DMS 273 (cell line): ENCODE measurements around the gene PCCA.

Source experiments
- DNase-seq: peaks from one replicate; lab custom pipeline; 2025; ENCODE audit not compliant: unreplicated experiment; lab: John Stamatoyannopoulos, UW

The PCCA gene

DNA sequence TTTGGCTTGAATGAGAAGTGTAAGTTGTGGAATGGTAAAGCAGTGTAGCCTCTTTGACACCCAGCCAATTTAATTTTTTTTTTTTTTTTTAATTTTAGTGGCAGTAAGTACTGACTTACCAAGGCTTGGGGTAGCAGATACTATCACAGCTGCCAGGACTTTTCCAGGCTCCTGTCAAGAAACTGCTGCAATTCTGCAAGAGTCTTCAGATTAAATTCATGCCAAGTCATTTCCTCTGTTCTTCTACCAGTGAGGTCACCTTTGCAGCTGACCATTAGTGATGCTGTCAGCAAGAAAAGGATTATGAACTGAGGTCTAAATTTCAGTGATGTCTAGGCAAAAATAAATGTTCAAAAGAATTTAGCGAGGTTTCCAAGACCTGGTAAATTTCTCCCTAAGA lies 408.5 kb downstream of the PCCA start:
- no peak for DNase-seq

DNA sequence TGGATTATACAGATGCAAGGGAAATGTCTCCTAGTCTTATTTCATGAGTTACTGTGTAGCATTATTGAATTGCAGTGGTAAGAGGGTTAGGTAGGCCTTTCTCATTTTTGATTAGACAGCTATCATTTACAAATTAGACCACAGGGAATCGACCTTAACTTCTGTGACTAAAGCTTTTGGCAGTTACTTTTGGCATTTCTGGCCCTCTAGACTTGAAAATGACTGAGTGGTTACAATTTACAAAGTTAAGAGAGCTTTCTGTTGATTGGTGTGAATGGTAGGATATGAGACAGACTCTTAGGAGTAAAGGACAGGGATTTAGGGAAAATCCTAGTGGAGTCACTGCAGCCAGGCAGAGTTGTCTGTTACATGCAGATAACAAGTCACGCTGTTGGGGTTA lies 413.6 kb downstream of the PCCA start:
- DNase-seq, result no peak

DNA sequence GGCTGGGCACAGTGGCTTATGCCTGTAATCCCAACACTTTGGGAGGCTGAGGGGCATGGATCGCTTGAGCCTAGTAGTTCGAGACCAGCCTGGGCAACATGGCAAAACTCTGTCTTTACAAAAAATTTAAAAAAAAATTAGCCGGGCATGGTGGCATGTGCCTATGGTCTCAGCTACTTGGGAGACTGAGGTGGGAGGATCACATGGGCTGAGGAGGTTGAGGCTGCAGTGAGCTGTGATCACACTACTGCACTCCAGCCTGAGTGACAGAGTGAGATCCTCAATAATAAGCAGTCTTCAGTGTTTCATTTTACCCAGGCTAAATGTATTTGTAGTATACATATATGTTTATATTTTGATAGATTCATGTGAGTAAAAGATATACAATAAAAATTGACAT lies 414.7 kb downstream of the PCCA start:
- DNase-seq, result no peak

DNA sequence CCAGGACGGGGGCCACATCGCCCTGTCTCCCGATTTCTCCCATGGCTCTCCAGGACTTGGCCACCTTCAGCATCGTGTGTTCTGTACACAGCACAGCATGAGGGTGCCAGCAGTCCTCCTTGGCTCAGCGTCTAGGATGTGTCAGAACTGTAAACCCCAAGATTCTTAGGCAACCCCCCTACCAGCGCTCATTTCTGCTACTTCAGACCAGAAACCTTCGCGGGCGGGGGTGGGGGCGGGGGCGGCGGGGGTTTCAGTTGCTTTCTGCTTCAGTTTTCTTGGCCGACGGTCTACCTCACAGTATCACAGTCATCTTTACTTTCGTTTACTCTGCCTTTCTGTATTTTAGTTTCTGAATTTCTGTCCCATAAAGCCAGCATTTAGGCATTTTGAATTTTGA lies 417.3 kb downstream of the PCCA start:
- DNase-seq, result no peak

DNA sequence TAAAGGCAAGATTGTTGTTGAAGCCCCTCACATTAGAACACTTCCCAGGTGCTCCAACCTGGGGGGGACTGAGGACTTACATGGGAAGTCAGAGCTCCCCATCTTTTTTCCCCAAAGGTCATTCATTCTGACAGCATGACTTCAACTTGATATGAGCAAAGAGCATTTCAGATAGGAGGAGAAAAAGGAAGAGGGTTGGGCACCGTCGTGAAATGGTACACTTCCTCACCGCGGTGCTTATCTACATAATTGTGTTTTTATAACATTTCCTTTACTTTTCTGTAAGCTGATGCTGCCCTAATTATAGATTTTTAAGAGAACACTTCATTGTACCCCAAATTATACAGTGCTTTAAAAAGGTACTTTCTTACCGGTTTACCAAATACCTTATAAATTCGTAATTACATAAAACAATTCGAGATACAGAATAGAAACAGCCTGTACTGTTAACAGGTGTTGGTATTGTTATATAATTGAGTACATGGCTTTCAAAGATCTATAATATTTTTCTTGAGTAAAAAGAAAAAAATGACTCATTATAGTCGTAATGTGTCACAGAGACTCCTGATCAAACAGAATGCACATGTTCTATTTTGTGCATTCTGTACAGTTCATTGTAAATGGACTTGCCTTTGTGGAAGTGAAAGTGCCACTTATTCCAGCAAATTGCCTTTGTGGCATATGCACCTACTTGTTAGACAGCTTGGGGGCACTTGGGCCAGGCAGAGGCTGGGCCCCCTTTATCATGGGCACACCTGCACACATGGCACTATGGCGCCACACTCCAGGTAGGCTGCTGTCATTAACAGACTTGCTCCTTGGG lies 417.9 kb downstream of the PCCA start:
- no peak for DNase-seq

DNA sequence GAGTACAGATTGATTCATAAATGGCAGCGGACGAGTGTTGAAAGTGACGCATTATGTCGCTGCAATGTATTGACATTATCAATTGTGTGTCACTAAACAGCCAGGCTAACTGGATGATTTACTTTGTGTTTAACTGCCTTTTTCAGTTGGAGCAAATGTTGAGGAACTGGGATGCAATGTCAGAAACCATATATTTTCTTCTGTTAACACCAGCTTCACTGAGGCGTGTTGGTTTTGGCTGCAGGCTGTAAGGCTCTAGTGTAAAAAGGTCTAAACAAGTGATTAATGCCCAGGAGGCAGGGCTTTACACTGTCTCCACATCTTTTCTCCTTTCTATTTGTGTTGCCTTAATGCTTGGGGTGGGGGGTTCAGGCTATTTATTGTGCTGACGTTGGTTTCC lies 419.6 kb downstream of the PCCA start:
- no peak for DNase-seq

DNA sequence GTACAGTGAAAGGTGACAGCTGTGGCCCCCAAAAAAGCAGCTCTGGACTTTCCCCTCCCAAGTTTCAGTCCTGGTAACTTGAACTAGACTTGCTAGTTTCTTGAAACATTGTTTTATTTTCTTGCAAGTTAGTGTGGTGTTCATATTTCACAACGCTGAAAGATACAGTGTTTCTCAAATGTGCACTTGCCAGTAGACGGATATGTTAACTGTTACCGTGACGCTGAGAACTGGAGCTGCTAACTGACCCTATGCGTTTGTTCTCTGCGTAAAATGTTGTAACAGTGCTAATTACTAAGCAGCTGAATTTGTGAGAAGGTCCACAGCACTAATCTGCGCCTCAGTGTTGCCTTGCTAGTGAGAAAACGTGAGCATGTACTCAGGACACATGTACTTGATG lies 420.1 kb downstream of the PCCA start:
- no peak for DNase-seq

DNA sequence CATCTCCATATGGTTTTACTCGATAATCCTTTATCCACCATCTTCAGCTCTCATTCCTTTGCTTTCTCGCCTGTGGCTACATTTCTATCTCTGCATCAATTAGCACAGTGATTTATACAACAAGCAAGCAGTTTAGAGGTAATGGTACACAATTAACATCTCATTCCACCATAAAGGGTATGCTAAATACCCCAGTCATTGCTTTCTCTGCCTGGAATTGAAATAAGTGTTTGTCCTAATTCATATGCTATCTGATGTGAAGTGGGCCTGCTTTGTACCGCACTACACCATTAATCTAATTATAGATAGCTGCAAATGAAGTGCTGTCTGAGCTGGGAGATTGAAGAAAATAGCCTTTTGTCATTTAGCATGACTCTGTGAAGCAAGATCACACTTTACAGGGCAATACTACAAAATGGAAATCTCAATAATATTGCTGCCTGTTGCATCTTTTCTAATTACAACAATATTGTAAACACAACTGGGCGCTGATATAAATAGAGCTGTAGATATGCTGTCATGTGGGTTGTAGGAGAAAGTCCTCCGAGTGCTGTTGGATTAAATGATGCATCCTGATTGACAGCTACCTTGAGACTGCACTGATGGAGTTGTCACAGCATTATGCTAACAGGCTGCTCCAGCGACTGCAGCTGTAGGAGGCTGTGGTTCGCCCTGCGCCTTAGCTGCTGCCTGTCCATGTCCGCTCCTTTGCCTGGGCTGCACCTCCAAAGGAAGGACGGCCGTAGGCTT lies 421.5 kb downstream of the PCCA start:
- no peak for DNase-seq

DNA sequence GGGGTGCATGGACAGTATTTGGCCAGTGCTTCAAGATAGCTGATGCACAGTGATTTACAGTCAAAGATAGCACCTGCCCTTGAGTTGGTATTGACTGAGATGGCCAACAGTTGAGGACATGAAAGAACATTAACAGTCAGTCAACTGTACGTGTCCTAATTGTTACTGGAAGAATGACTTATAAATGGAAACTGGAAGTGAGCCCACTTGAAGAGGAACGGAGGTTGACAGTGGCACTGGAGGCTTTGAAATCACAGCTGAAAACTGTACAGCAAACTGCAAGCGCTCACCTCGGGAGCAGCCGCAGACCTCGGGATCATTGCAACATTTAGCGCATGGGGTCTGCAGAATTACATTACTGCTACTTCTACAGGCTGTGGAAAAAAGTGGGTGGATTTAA lies 422.6 kb downstream of the PCCA start:
- no peak for DNase-seq

DNA sequence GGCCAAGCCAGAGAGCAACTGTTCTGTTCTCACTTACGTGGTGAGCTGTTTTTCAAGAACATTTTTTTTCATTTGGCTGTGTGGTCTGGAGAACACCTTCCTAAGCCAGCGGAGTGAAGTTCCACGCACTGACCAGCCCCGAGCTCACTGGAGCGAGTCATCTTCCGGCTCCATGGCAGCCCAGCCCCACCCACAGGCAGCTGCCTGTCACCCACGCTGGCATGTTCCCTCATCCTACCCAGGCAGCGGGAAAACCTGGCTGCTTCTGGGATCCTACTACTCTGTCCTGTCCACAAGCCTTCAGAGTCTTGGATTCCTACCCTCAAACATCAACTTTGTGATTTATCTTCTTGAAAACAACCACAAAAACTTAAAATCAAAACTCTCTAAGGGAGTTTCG lies 423.5 kb downstream of the PCCA start:
- DNase-seq, result no peak

DNA sequence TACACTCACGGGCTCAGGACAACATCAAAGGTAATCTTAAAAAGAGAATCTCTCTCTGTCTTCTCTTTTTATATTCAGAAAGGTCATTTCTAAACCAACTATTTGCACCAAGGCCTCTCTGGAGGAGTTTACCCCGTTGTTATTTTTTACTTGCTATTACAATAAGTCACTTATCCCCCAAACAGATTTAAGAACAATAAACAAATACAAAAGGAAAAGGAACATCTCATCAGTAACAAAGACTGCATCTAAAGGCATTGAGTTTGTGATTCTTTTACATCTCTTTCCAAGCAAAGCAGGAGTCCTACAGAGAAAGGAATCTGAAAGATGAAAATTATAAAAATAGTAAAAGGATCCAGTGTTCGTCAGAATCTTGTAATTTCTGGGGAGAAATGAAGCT lies 424.3 kb downstream of the PCCA start:
- no peak for DNase-seq

DNA sequence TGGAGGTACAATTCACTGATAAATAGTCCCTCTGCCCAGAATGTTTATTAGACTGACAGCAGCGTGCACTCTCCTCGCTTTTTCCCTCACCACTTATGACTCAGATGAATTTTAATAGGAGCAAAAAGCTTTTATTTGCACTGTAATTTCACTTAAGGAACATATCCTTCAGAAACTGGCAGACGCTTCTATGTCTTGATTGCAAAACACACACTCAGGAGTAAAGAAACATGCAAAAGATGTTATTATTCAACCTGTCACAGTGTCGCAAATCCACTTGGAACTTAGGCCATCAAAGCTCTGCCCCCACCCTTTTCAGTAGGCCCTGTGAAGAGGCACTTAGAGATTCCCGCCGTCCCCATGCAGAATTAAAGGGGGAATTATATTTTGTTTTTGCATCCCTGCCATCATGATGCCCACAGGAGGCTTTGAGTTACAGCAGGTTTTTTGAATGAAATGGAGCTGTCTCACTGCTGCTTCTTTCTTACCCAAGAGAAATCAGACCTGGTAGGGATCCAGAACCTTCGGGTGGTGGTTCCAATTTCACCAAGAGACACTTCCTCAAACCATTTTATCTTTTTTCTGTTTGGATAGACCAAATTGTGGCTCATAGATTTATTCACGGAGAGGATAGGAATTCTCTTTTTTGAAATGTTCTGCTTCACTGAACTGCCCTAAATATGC lies 425.2 kb downstream of the PCCA start:
- no peak for DNase-seq

DNA sequence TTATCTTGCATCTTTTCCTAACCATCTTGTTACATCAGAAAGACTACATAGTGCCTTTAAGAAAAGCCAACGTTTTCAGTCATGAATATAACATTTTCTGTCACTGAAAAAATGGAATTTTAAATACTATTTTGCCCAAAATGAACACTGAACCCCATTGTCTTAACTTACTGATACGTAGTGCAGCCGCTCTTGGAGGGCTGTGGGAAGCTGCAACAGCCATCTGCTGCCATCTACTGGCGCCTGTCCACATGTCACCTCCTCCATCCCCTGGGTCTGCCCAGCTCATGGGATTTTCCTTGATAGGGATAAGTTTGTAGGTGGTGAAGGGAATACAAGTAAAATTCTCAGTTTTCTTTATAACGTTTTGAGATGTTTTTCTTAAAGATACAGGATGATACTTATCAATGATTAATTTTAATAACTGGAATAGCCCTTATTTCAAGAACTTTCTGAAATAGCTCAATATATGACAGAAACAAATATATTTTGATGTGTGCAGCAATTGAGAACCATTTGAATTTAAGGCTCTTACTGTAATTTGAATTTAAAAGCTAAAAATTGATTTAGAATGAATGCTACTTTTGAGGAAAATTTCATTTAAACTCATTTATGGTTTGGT lies 426.0 kb downstream of the PCCA start:
- peak; percentile 81 for DNase-seq

DNA sequence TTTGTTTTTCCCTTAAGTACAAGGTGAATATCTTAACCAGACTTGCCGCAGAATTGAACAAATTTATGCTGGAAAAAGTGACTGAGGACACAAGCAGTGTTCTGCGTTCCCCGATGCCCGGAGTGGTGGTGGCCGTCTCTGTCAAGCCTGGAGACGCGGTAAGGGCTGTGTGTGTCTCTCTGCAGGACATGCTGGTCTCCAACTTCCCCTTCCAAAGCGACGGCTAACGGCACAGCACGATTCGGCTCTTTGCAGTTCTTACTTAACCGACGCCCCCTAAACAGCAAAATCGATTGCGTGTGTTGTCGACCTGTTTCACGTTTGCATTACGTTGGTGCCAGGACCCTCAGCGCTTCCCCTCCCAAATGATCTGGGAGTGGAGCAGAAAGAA lies 426.5 kb downstream of the PCCA start:
- no peak for DNase-seq

DNA sequence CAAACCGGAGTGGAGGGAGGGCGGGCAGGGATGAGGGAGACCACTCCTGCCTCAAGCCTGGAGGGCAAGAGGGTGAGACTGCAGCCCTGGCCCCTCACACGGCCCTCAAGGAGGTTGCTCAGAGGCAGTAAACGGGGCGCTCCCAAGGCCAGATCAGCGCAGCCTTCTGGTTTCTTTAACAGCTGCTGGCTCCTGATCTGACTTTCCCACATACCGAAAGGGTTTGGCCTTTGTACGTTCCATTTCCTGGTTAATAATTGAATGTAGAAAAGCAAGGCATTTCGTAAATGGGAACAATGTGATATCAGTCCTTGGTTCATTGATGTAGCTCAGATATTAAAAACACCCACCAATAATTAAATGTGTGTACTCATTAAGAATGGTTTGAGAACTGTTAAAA lies 428.2 kb downstream of the PCCA start:
- no peak for DNase-seq

DNA sequence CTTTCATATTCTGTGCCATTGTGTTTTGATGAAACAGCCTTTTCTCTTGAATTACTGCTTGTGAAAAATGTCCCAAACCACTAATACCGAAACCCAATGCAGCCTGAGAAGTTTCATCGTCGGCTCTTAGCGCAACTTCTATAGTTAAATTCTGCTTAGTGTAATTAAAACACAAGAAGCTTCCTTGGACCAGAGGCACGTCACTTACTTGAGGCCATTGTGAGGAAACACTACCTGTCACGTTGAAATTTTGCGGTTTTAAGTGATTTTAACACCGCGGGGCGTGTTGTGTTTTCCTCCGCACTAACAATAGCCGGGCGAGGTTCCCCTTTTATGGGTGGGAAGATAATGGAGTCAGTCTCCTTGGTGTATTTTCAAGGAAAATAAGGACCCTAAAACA lies 428.8 kb downstream of the PCCA start:
- no peak for DNase-seq

DNA sequence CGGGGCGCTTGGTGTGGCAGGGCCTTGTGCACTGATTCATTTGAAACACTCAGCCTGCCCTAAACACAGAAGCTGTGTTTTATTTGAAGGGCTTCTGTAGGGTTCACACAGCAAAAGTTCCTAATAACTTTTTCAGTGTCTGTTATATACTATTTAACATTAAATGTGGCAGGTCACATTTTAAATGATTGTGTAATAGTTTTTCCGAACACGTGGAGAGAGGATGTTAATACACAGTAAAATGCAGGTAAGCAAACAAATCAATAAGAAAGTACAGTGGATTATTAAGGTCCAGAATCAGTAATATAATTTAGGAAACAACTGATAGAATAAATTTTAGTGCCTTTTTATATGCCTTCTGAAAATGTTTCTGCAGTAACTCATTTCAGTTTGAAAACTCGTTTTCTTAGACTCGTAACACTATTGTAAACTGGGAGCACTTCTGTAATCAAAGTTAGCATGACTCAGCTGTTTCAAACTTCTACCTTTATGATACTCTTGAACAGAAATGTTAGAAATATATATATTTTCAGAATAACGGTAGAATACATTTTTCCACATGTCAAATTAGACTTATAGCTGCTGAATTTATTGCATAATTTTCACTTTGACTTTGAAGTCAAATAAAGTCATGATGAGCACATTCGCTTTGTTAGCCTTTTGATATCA lies 429.6 kb downstream of the PCCA start:
- DNase-seq, result no peak

DNA sequence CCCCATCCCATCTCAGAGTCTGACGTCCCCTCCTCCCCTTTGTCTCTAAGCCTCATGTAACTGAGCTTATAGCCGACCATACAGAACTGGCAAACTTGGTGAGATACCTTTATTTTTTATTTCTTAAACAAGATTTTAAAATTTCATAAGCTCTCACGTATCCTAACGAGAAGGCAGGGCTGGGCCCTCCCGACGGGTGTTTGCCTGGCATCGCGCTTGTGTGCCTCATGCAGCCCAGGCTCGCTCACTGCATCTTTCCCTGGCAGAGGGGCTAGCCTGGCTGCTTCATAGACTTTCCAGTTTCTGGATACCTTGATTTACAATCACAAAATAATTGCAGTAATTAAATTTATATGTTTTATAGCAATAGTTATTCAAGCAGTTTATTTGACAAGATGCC lies 430.7 kb downstream of the PCCA start:
- DNase-seq, result no peak

DNA sequence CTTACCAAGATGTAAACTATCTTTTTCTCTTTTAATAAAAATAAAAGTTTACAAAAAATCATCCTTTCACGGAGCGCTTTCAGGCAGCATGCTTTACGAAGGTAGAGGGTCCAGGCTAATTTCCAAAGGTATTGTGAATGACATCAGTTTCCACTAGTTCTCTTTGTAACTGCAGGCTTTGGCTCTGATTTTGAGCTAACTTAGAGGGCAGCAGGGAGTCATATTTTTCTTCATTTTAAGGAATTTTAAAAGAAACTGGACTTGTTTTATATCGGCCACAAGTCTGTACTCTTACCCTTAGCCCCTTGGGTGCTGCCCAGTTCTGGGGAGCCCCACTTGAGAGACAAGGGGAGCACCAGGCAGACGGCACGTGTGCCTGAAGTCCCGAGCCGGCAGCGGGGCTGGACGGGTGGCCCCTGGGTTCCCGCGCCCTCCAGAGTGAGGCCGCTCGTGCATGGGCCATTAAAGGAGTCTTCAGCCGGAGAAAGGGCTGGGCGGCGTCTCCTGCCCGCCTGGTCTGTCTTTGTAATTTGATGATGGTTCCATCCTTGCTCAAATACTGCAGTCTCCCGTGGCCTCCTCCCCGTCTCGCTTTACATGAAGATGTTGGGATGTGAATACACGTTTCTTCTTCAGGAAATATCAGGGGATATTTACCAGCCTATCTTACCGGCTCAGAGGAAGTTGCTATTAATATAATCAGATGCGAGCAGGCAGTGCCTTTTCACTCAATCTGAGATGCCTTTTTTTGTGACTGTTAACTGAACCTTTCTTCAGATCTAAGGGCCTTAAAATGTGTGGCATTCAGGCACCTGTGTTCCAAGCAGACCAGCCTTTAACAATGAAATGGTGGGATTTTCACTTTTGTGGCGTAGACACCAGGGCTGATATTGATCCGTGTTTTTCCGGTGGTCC lies 432.3 kb downstream of the PCCA start:
- DNase-seq, result peak; percentile 49
